IMR-90 (cell line): ENCODE data around the gene SPTB. TPM values are rescaled to one million over a fixed set of nuclear protein-coding genes. Genes with fewer than 3 reads are reported as not detected.

ENCODE experiments used
- ATAC-seq: fragments of 200-7000 bp; cut with Tn5 transposase; 2 replicates; pipeline ENCODE4 v1.9.1; 2020; ENCODE audit warnings: low read depth, mild to moderate bottlenecking, moderate library complexity
- BruUV-seq: library from RNA; stranded (reverse); fragments of 400-500 nt; replicated peaks from 2 replicates; lab custom pipeline; 2021; lab: Mats Ljungman, UMichigan
- CTCF ChIA-PET: fragments of 300-600 bp; formaldehyde crosslinking; extraction: SDS; loops from one replicate; lab custom pipeline; 2021; ENCODE audit warnings: antibody characterized with exemption; lab: Yijun Ruan, JAX
- POLR2A ChIA-PET: fragments of 300-600 bp; sonication (Branson Sonifier 250); formaldehyde crosslinking; loops from one replicate; lab custom pipeline; 2022; ENCODE audit warnings: antibody characterized with exemption; ENCODE audit not compliant: unreplicated experiment; lab: Charles Lee
- DNase-seq: peaks from one replicate; pipeline ENCODE4 v3.0.0; 2013
- H2AFZ ChIP-seq: replicated peaks from 2 replicates; pipeline ENCODE3; 2013; ENCODE audit warnings: low read length, mild to moderate bottlenecking; ENCODE audit not compliant: poor library complexity
- H2AK5ac ChIP-seq: 2 replicates; pipeline ENCODE4 v1.6.1; 2013; ENCODE audit warnings: low read depth, low read length, inconsistent platforms
- H2AK9ac ChIP-seq: replicated peaks from 2 replicates; pipeline ENCODE3; 2013; ENCODE audit warnings: mild to moderate bottlenecking, low read depth, low read length, moderate library complexity; ENCODE audit not compliant: poor library complexity
- H2BK120ac ChIP-seq: 2 replicates; pipeline ENCODE4 v1.6.1; 2013; ENCODE audit warnings: low read depth, low read length, inconsistent platforms
- H2BK15ac ChIP-seq: 3 replicates; pipeline ENCODE4 v1.6.1; 2013; ENCODE audit warnings: low read depth, low read length, inconsistent platforms
- H2BK20ac ChIP-seq: 2 replicates; pipeline ENCODE4 v1.6.1; 2013; ENCODE audit warnings: low read depth, mild to moderate bottlenecking, inconsistent platforms, low read length, moderate library complexity
- H2BK5ac ChIP-seq: 2 replicates; pipeline ENCODE4 v1.6.1; 2013; ENCODE audit warnings: mild to moderate bottlenecking, low read depth, low read length, inconsistent platforms; ENCODE audit not compliant: poor library complexity, severe bottlenecking
- H3K14ac ChIP-seq: replicated peaks from 2 replicates; pipeline ENCODE4 v1.6.1; 2013; ENCODE audit warnings: low read depth, low read length, inconsistent platforms
- H3K18ac ChIP-seq: 2 replicates; pipeline ENCODE4 v1.6.1; 2013; ENCODE audit warnings: low read depth, low read length, control low read depth
- H3K23ac ChIP-seq: 2 replicates; pipeline ENCODE4 v1.6.1; 2013; ENCODE audit warnings: low read depth, low read length, inconsistent platforms
- H3K27ac ChIP-seq: 2 replicates; pipeline ENCODE4 v1.5.1; 2013; ENCODE audit warnings: mild to moderate bottlenecking, control low read depth, low read length; ENCODE audit not compliant: insufficient read depth
- H3K27me3 ChIP-seq: 2 replicates; pipeline ENCODE4 v1.6.1; 2013; ENCODE audit warnings: low read length; ENCODE audit not compliant: control insufficient read depth, insufficient read depth
- H3K36me3 ChIP-seq: 2 replicates; pipeline ENCODE4 v1.6.1; 2013; ENCODE audit warnings: low read length, mixed read lengths; ENCODE audit not compliant: control insufficient read depth, insufficient read depth
- H3K4ac ChIP-seq: 2 replicates; pipeline ENCODE4 v1.6.1; 2013; ENCODE audit warnings: low read depth, low read length, inconsistent platforms
- H3K4me1 ChIP-seq: 2 replicates; pipeline ENCODE4 v1.6.1; 2013; ENCODE audit warnings: low read length, mixed read lengths; ENCODE audit not compliant: control insufficient read depth, insufficient read depth
- H3K4me2 ChIP-seq: 2 replicates; pipeline ENCODE4 v1.6.1; 2013; ENCODE audit warnings: low read depth, mild to moderate bottlenecking, control low read depth, low read length, moderate library complexity
- H3K4me3 ChIP-seq: 2 replicates; pipeline ENCODE4 v1.5.1; 2013; ENCODE audit warnings: low read depth, mild to moderate bottlenecking, control low read depth, low read length, moderate library complexity; ENCODE audit not compliant: insufficient read depth
- H3K56ac ChIP-seq: 2 replicates; pipeline ENCODE4 v1.6.1; 2013; ENCODE audit warnings: low read length, inconsistent platforms; ENCODE audit not compliant: insufficient read depth; ENCODE audit errors: extremely low read depth
- H3K79me1 ChIP-seq, 2 experiments: 2 replicates each; pipeline ENCODE4 v1.6.1; 2013; ENCODE audit warnings: low read length in 2 of 2, inconsistent platforms in 1 of 2, low read depth in 1 of 2
- H3K9ac ChIP-seq: 2 replicates; pipeline ENCODE4 v1.6.1; 2013; ENCODE audit warnings: low read depth, low read length, control low read depth
- H3K9me1 ChIP-seq: 2 replicates; pipeline ENCODE4 v1.6.1; 2013; ENCODE audit warnings: low read length, inconsistent platforms; ENCODE audit not compliant: insufficient read depth
- H3K9me3 ChIP-seq: 2 replicates; pipeline ENCODE4 v1.6.1; 2013; ENCODE audit warnings: low read length; ENCODE audit not compliant: control insufficient read depth, insufficient read depth
- H4K20me1 ChIP-seq: 2 replicates; pipeline ENCODE4 v1.6.1; 2013; ENCODE audit warnings: low read length, inconsistent platforms; ENCODE audit not compliant: insufficient read depth
- H4K5ac ChIP-seq: 2 replicates; pipeline ENCODE4 v1.6.1; 2013; ENCODE audit warnings: mild to moderate bottlenecking, low read depth, low read length, control low read depth
- H4K8ac ChIP-seq, 2 experiments: 2 replicates each; pipeline ENCODE4 v1.6.1; 2013; ENCODE audit warnings: low read depth in 2 of 2, low read length in 2 of 2, control low read depth in 1 of 2, inconsistent platforms in 1 of 2
- H4K91ac ChIP-seq: 2 replicates; pipeline ENCODE4 v1.6.1; 2013; ENCODE audit warnings: low read depth, low read length, inconsistent platforms; ENCODE audit not compliant: insufficient read depth
- BHLHE40 ChIP-seq: fragments of 150-350 bp; IDR thresholded peaks from 2 replicates; pipeline ENCODE4 v1.6.1; 2016; ENCODE audit warnings: mild to moderate bottlenecking, low read depth, low read length
- CEBPB ChIP-seq: IDR thresholded peaks from 2 replicates; pipeline ENCODE4 v1.6.1; 2012; ENCODE audit warnings: low read depth, low read length, improper control_type of control experiment
- CHD1 ChIP-seq: IDR thresholded peaks from 2 replicates; pipeline ENCODE4 v1.6.1; 2012; ENCODE audit warnings: low read depth, low read length, improper control_type of control experiment
- FOS ChIP-seq: fragments of 150-350 bp; IDR thresholded peaks from 2 replicates; pipeline ENCODE4 v1.6.1; 2016; ENCODE audit warnings: low read depth, low read length
- MAFK ChIP-seq: IDR thresholded peaks from 2 replicates; pipeline ENCODE4 v1.6.1; 2012; ENCODE audit warnings: low read depth, low read length, improper control_type of control experiment
- MAZ ChIP-seq: IDR thresholded peaks from 2 replicates; pipeline ENCODE4 v1.6.1; 2012; ENCODE audit warnings: low read depth, mild to moderate bottlenecking, low read length, improper control_type of control experiment, moderate library complexity, borderline replicate concordance
- MXI1 ChIP-seq: IDR thresholded peaks from 2 replicates; pipeline ENCODE4 v1.6.1; 2012; ENCODE audit warnings: low read depth, mild to moderate bottlenecking, low read length, moderate library complexity, borderline replicate concordance
- NFE2L2 ChIP-seq: fragments of 150-350 bp; IDR thresholded peaks from 2 replicates; pipeline ENCODE4 v1.6.1; 2016; ENCODE audit warnings: low read depth, mild to moderate bottlenecking, low read length
- POLR2A ChIP-seq: IDR thresholded peaks from 2 replicates; pipeline ENCODE4 v1.6.1; 2012; ENCODE audit warnings: mild to moderate bottlenecking, low read depth, low read length
- RAD21 ChIP-seq: IDR thresholded peaks from 2 replicates; pipeline ENCODE4 v1.6.1; 2012; ENCODE audit warnings: low read length, improper control_type of control experiment
- RCOR1 ChIP-seq: IDR thresholded peaks from 2 replicates; pipeline ENCODE4 v1.6.1; 2012; ENCODE audit warnings: mild to moderate bottlenecking, low read length, improper control_type of control experiment; ENCODE audit not compliant: insufficient replicate concordance
- RFX5 ChIP-seq: IDR thresholded peaks from 2 replicates; pipeline ENCODE4 v1.8.0; 2012; ENCODE audit warnings: low read depth, mild to moderate bottlenecking, low read length, moderate library complexity
- SMC3 ChIP-seq: fragments of 150-350 bp; IDR thresholded peaks from 2 replicates; pipeline ENCODE4 v1.6.1; 2016; ENCODE audit warnings: low read depth, mild to moderate bottlenecking, antibody characterized with exemption, low read length, moderate library complexity
- WGBS, 2 experiments: methylation state at CpG; one replicate each; pipeline versions ENCODE4 v1.1.5 to v1.1.7; 2013; ENCODE audit warnings: missing lambda C conversion rate in 2 of 2; ENCODE audit not compliant: insufficient read length in 1 of 2; ENCODE audit errors: extremely low coverage in 2 of 2; 5-methylcytosine and 5-hydroxymethylcytosine counted together
- dilution Hi-C: fragments of 300-500 bp; cut with HindIII; formaldehyde crosslinking; loops from one replicate; pipeline ENCODE4 v1.14.3; 2018; ENCODE audit warnings: low sequenced_read_pairs; ENCODE audit not compliant: unreplicated experiment
- in situ Hi-C: fragments of 300-500 bp; cut with MboI; formaldehyde crosslinking; loops from 3 replicates; pipeline ENCODE4 v1.14.3; 2019; ENCODE audit warnings: low sequenced_read_pairs, inconsistent platforms, mixed read lengths
- intact Hi-C: fragments of 100-400 bp; cut with micrococcal nuclease; formaldehyde crosslinking; loops from 2 replicates; pipeline ENCODE4 v1.10.0; 2022
- polyA plus RNA-seq, 3 experiments: library from polyadenylated mRNA; depleted of rRNA; stranded (reverse); fragments of >200 nt; gene quantifications; 2 replicates each; pipeline ENCODE4 v1.2.3, GENCODE V29; 2012; ENCODE audit warnings: low replicate concordance in 1 of 3
- total RNA-seq: library from RNA; depleted of rRNA; stranded (reverse); fragments of >200 nt; gene quantifications from 2 replicates; pipeline ENCODE4 v1.2.3, GENCODE V29; 2012
- TF ChIP-seq, protein P1 (sequence below): fragments of 150-350 bp; IDR thresholded peaks from 2 replicates; pipeline ENCODE4 v1.6.1; 2017; ENCODE audit warnings: mild to moderate bottlenecking, antibody characterized with exemption, low read length, low read depth
- TF ChIP-seq, protein P2 (sequence below): conservative IDR thresholded peaks from 2 replicates; pipeline ENCODE4 v1.5.1; 2012; ENCODE audit warnings: mild to moderate bottlenecking, low read depth, low read length, improper control_type of control experiment
- TF ChIP-seq, protein P3 (sequence below): fragments of 150-350 bp; IDR thresholded peaks from 2 replicates; pipeline ENCODE4 v1.6.1; 2016; ENCODE audit warnings: low read depth, mild to moderate bottlenecking, low read length, moderate library complexity, borderline replicate concordance

SPTB gene
- total and polyA plus RNA-seq, 2 of the 4 experiments (the other 2 are of a cell fraction) = under 0.01 to 0.07 TPM

DNA sequence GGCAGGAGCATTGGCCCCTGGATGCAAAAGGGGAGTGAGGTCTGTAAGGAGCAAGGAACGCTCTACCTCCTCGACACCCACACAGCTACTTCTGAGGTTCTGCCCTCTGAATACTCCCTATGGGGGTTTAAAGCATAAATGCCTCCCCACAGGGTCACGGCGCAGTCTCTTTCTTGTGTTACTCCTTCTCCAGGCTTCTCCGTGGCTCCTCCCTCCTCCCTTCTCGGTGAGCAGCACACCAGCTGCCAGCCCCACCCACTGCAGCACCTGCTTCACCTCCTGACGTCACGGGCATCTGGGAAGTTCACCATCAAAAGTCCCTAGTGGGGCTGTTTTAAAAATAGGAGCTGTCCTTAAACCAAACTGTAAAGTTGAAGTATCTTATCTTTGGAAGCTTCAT, 67.3 kb downstream of the SPTB start:
- H2BK15ac ChIP-seq = no peak overlapping the region
- no peak overlapping the region for H3K14ac ChIP-seq
- no peak overlapping the region for H2AK5ac ChIP-seq
- no peak for ATAC-seq
- no peak overlapping the region for H2AFZ ChIP-seq
- H3K27ac ChIP-seq = no peak overlapping the region
- H2BK5ac ChIP-seq = no peak overlapping the region
- no peak overlapping the region for H3K9ac ChIP-seq
- H3K56ac ChIP-seq = no peak overlapping the region
- intact Hi-C loops (no loop called here), in situ Hi-C loops (no loop called here), dilution Hi-C loops (no loop called here)
- H2AK9ac ChIP-seq = no peak overlapping the region
- no peak overlapping the region for H3K18ac ChIP-seq
- H3K79me1 ChIP-seq = no peaks in the 10 kb centered on the region
- no TSS peak for BruUV-seq
- no peaks in the 10 kb centered on the region for H4K20me1 ChIP-seq
- peaks cover 7% of the 10 kb centered on the region for H3K9me1 ChIP-seq
- no peak overlapping the region for H4K91ac ChIP-seq
- no peaks in the 10 kb centered on the region for H3K9me3 ChIP-seq
- no peak overlapping the region for H2BK20ac ChIP-seq
- no peak for TF ChIP-seq SMC3
- no peak for TF ChIP-seq RAD21
- TF ChIP-seq, protein P1, sequence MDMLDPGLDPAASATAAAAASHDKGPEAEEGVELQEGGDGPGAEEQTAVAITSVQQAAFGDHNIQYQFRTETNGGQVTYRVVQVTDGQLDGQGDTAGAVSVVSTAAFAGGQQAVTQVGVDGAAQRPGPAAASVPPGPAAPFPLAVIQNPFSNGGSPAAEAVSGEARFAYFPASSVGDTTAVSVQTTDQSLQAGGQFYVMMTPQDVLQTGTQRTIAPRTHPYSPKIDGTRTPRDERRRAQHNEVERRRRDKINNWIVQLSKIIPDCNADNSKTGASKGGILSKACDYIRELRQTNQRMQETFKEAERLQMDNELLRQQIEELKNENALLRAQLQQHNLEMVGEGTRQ = no peak
- no peak for TF ChIP-seq BHLHE40
- TF ChIP-seq RCOR1 = no peak
- TF ChIP-seq, protein P2, sequence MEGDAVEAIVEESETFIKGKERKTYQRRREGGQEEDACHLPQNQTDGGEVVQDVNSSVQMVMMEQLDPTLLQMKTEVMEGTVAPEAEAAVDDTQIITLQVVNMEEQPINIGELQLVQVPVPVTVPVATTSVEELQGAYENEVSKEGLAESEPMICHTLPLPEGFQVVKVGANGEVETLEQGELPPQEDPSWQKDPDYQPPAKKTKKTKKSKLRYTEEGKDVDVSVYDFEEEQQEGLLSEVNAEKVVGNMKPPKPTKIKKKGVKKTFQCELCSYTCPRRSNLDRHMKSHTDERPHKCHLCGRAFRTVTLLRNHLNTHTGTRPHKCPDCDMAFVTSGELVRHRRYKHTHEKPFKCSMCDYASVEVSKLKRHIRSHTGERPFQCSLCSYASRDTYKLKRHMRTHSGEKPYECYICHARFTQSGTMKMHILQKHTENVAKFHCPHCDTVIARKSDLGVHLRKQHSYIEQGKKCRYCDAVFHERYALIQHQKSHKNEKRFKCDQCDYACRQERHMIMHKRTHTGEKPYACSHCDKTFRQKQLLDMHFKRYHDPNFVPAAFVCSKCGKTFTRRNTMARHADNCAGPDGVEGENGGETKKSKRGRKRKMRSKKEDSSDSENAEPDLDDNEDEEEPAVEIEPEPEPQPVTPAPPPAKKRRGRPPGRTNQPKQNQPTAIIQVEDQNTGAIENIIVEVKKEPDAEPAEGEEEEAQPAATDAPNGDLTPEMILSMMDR = no peak
- no peak for TF ChIP-seq NFE2L2
- no peak for TF ChIP-seq CHD1
- TF ChIP-seq RFX5 = no peak
- no peak for TF ChIP-seq MXI1
- no peak for TF ChIP-seq MAZ
- TF ChIP-seq CEBPB = no peak
- no peak for TF ChIP-seq POLR2A
- no peak for TF ChIP-seq MAFK
- TF ChIP-seq, protein P3, sequence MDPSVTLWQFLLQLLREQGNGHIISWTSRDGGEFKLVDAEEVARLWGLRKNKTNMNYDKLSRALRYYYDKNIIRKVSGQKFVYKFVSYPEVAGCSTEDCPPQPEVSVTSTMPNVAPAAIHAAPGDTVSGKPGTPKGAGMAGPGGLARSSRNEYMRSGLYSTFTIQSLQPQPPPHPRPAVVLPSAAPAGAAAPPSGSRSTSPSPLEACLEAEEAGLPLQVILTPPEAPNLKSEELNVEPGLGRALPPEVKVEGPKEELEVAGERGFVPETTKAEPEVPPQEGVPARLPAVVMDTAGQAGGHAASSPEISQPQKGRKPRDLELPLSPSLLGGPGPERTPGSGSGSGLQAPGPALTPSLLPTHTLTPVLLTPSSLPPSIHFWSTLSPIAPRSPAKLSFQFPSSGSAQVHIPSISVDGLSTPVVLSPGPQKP = no peak
- TF ChIP-seq FOS = no peak
- H3K4me2 ChIP-seq = no peak overlapping the region
- no peak overlapping the region for H2BK120ac ChIP-seq
- H3K23ac ChIP-seq = no peak overlapping the region
- no CpG with 5 or more reads among the region's 8 CpGs for WGBS, 2 experiments
- H3K27me3 ChIP-seq = peaks cover 38% of the 10 kb centered on the region
- no peaks in the 10 kb centered on the region for H3K36me3 ChIP-seq
- H4K5ac ChIP-seq = no peak overlapping the region
- no peak overlapping the region for H4K8ac ChIP-seq
- H3K4me3 ChIP-seq = no peak overlapping the region
- H3K4ac ChIP-seq = no peak overlapping the region
- no peak for DNase-seq
- ChIA-PET POLR2A (no interaction called here), CTCF (interaction anchor here (1.0 to 2.0 kb wide), 2 partner anchors 11 to 272 kb away, joined by 3 to 4 read pairs; partner anchors contain the start of gene HSPA2)
- H3K4me1 ChIP-seq = peaks cover 4% of the 10 kb centered on the region
